Trophoblast cell (in vitro differentiated cells and primary cell): ENCODE results near the gene BPIFB2.
"Not testable (repeated sequence)": the region's sequence is repeated elsewhere in the genome, so short reads cannot be mapped to it uniquely, and the experiment has no call there.

Source experiments
- DNase-seq, 2 donors: peaks; one replicate each; pipeline ENCODE4 v3.0.0-alpha.2; 2016
- H2AFZ ChIP-seq: 2 replicates; pipeline ENCODE4 v1.6.1; 2013; ENCODE audit warnings: low read length, moderate library complexity, mild to moderate bottlenecking; ENCODE audit not compliant: insufficient read depth, poor library complexity
- H2AK5ac ChIP-seq: 2 replicates; pipeline ENCODE4 v1.6.1; 2013; ENCODE audit warnings: mild to moderate bottlenecking, low read length
- H2BK120ac ChIP-seq: 2 replicates; pipeline ENCODE4 v1.6.1; 2013; ENCODE audit warnings: low read length, mild to moderate bottlenecking, moderate library complexity; ENCODE audit not compliant: insufficient read depth, poor library complexity
- H2BK12ac ChIP-seq: 2 replicates; pipeline ENCODE4 v1.6.1; 2013; ENCODE audit warnings: mild to moderate bottlenecking, low read length, moderate library complexity
- H2BK5ac ChIP-seq: 2 replicates; pipeline ENCODE4 v1.6.1; 2013; ENCODE audit warnings: low read length, low read depth, moderate library complexity, mild to moderate bottlenecking; ENCODE audit not compliant: poor library complexity
- H3K14ac ChIP-seq: 2 replicates; pipeline ENCODE4 v1.6.1; 2013; ENCODE audit warnings: mild to moderate bottlenecking, low read length
- H3K18ac ChIP-seq: 2 replicates; pipeline ENCODE4 v1.6.1; 2013; ENCODE audit warnings: mild to moderate bottlenecking, low read length
- H3K23ac ChIP-seq: 2 replicates; pipeline ENCODE4 v1.6.1; 2013; ENCODE audit warnings: low read length
- H3K27ac ChIP-seq: 2 replicates; pipeline ENCODE4 v1.5.1; 2013; ENCODE audit warnings: low read depth, mild to moderate bottlenecking, inconsistent platforms, low read length, moderate library complexity
- H3K27me3 ChIP-seq: 2 replicates; pipeline ENCODE4 v1.6.1; 2013; ENCODE audit warnings: inconsistent platforms, mild to moderate bottlenecking, low read length, moderate library complexity; ENCODE audit not compliant: insufficient read depth
- H3K36me3 ChIP-seq, 2 experiments: 1 replicate in 1 of 2; 2 replicates in 1 of 2; pipeline ENCODE4 v1.6.1; 2013; ENCODE audit warnings: low read length in 2 of 2, mild to moderate bottlenecking in 2 of 2, moderate library complexity in 1 of 2; ENCODE audit not compliant: insufficient read depth in 2 of 2, control insufficient read depth in 1 of 2
- H3K4ac ChIP-seq: 2 replicates; pipeline ENCODE4 v1.6.1; 2013; ENCODE audit warnings: low read depth, mild to moderate bottlenecking, low read length, moderate library complexity
- H3K4me1 ChIP-seq, 2 experiments: 1 replicate in 1 of 2; 2 replicates in 1 of 2; pipeline ENCODE4 v1.6.1; 2013; ENCODE audit warnings: low read length in 2 of 2, mild to moderate bottlenecking in 2 of 2, moderate library complexity in 1 of 2; ENCODE audit not compliant: insufficient read depth in 2 of 2, control insufficient read depth in 1 of 2
- H3K4me2 ChIP-seq: 2 replicates; pipeline ENCODE4 v1.6.1; 2013; ENCODE audit warnings: inconsistent platforms, mild to moderate bottlenecking, low read length, moderate library complexity
- H3K4me3 ChIP-seq: 2 replicates; pipeline ENCODE4 v1.5.1; 2013; ENCODE audit warnings: mild to moderate bottlenecking, low read depth, low read length, inconsistent platforms
- H3K79me1 ChIP-seq: one replicate; pipeline ENCODE4 v1.6.1; 2013; ENCODE audit warnings: low read length
- H3K79me2 ChIP-seq: 2 replicates; pipeline ENCODE4 v1.6.1; 2013; ENCODE audit warnings: low read length, mild to moderate bottlenecking; ENCODE audit not compliant: control insufficient read depth, insufficient read depth, poor library complexity
- H3K9ac ChIP-seq: 2 replicates; pipeline ENCODE4 v1.6.1; 2013; ENCODE audit warnings: mild to moderate bottlenecking, low read length
- H3K9me3 ChIP-seq: 2 replicates; pipeline ENCODE4 v1.6.1; 2013; ENCODE audit warnings: low read depth, mild to moderate bottlenecking, control low read depth, inconsistent platforms, low read length; ENCODE audit not compliant: insufficient read depth
- H4K12ac ChIP-seq: 2 replicates; pipeline ENCODE4 v1.6.1; 2013; ENCODE audit warnings: low read depth, mild to moderate bottlenecking, low read length, moderate library complexity
- H4K8ac ChIP-seq: 2 replicates; pipeline ENCODE4 v1.6.1; 2013; ENCODE audit warnings: low read depth, mild to moderate bottlenecking, low read length, moderate library complexity
- H4K91ac ChIP-seq: one replicate; pipeline ENCODE4 v1.6.1; 2013; ENCODE audit warnings: low read depth, mild to moderate bottlenecking, low read length, moderate library complexity
- WGBS: extraction: QIAGEN DNeasy Blood & Tissue Kit; methylation state at CpG from one replicate; pipeline ENCODE4 v1.1.7; 2013; ENCODE audit warnings: missing lambda C conversion rate; ENCODE audit not compliant: insufficient read length, insufficient coverage; ENCODE audit errors: extremely low coverage; 5-methylcytosine and 5-hydroxymethylcytosine counted together

The BPIFB2 gene

DNA sequence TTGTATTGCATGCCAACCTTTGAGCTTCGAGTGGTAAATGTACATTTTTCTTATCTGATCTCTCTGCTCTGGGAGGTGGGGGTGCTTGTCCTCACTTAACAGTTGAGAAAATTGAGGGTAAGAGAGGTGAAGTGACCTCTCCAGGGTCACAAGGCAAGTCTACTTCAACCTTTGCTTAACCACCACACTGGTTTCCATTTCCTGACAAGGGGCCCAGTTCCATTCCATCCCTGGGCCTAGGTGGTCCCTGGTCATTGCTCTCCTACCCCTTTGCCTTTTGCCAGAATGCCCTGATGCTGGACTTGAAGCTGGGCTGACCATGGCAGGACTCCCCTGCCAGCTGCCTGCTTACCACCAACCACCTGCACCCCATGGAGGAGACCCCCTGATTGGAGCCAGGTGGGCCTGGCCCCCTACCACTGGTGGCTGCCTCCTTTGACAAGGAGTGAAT lies 36.3 kb downstream of the BPIFB2 start:
- no peaks in the 10 kb centered on the region for H3K36me3 ChIP-seq
- H4K8ac ChIP-seq, result no peak overlapping the region
- no peak overlapping the region for H2AK5ac ChIP-seq
- no peak overlapping the region for H3K4me3 ChIP-seq
- no peak overlapping the region for H3K27ac ChIP-seq
- no peak for DNase-seq
- H3K4me2 ChIP-seq, result no peak overlapping the region
- no peak overlapping the region for H4K91ac ChIP-seq
- peaks cover 17% of the 10 kb centered on the region for H3K9me3 ChIP-seq
- no peaks in the 10 kb centered on the region for H3K27me3 ChIP-seq
- H2BK12ac ChIP-seq, result no peak overlapping the region
- no CpG with 5 or more reads among the region's 1 CpG for WGBS
- H3K79me1 ChIP-seq, result no peaks in the 10 kb centered on the region
- H3K9ac ChIP-seq, result no peak overlapping the region
- no peak overlapping the region for H4K12ac ChIP-seq
- no peaks in the 10 kb centered on the region for H3K79me2 ChIP-seq
- H3K18ac ChIP-seq, result no peak overlapping the region
- no peak overlapping the region for H3K23ac ChIP-seq
- H2AFZ ChIP-seq, result no peak overlapping the region
- no peak overlapping the region for H3K14ac ChIP-seq
- no peaks in the 10 kb centered on the region for H3K4me1 ChIP-seq
- H2BK5ac ChIP-seq, result no peak overlapping the region
- no peak overlapping the region for H3K4ac ChIP-seq
- H2BK120ac ChIP-seq, result no peak overlapping the region

DNA sequence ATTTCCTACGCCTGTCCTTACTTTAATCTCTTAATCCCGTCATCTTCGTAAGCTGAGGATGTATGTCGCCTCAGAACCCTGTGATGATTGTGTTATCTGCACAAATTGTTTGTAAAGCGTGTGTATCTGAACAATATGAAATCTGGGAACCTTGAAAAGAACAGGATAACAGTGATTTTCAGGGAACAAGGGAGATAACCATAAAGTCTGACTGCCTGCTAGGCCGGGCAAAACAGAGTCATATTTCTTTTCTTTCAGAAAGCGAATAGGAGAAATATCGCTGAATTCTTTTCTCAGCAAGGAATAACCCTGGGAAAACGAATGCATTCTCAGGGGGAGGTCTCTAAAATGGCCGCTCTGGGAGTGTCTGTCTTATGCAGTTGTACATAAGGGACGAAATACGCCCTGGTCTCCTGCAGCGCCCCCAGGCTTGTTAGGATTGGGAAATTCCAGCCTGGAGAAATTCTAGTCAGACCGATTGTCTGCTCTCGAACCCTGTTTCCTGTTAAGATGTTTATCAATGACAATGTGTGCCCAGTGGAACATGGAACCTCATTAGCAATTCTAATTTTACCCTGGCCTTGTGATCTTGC lies 37.7 kb downstream of the BPIFB2 start:
- H2BK12ac ChIP-seq, H3K79me1 ChIP-seq, H3K14ac ChIP-seq, H3K4ac ChIP-seq, H2AK5ac ChIP-seq, H2AFZ ChIP-seq, H4K12ac ChIP-seq, H3K18ac ChIP-seq, H3K36me3 ChIP-seq, H3K27me3 ChIP-seq, H2BK120ac ChIP-seq, H3K9ac ChIP-seq, H3K4me3 ChIP-seq, H3K27ac ChIP-seq, H3K23ac ChIP-seq, H2BK5ac ChIP-seq, H3K4me2 ChIP-seq, DNase-seq, H4K91ac ChIP-seq, H3K4me1 ChIP-seq, H4K8ac ChIP-seq, H3K79me2 ChIP-seq: not testable (repeated sequence)
- peaks cover 17% of the 10 kb centered on the region for H3K9me3 ChIP-seq
- no CpG with 5 or more reads among the region's 15 CpGs for WGBS

- H2BK12ac ChIP-seq, result no peak overlapping the region
- no peak overlapping the region for H2BK5ac ChIP-seq
- H2AK5ac ChIP-seq, result no peak overlapping the region
- H3K4me1 ChIP-seq, result no peaks in the 10 kb centered on the region
- H3K27ac ChIP-seq, result no peak overlapping the region
- H3K4me2 ChIP-seq, result no peak overlapping the region
- H2BK120ac ChIP-seq, result no peak overlapping the region
- H3K4me3 ChIP-seq, result no peak overlapping the region
- no peak overlapping the region for H4K91ac ChIP-seq
- H4K12ac ChIP-seq, result no peak overlapping the region
- H3K14ac ChIP-seq, result no peak overlapping the region
- H3K79me2 ChIP-seq, result no peaks in the 10 kb centered on the region
- DNase-seq, result no peak
- peaks cover 18% of the 10 kb centered on the region for H3K9me3 ChIP-seq
- no peak overlapping the region for H2AFZ ChIP-seq
- H3K27me3 ChIP-seq, result no peaks in the 10 kb centered on the region
- H3K36me3 ChIP-seq, result no peaks in the 10 kb centered on the region
- H4K8ac ChIP-seq, result no peak overlapping the region
- no peaks in the 10 kb centered on the region for H3K79me1 ChIP-seq
- H3K9ac ChIP-seq, result no peak overlapping the region
- no peak overlapping the region for H3K4ac ChIP-seq
- WGBS, result no CpG with 5 or more reads among the region's 3 CpGs
- no peak overlapping the region for H3K18ac ChIP-seq
- no peak overlapping the region for H3K23ac ChIP-seq
Measured at GRCh38 chr20:33046412-33046811, 38.9 kb downstream of the BPIFB2 start.

GRCh38 chr20:33051333-33051732 lies 43.8 kb downstream of the BPIFB2 start:
- Histone ChIP-seq H3K79me2 (no peaks in the 10 kb centered on the region), H3K4me3 (no peak overlapping the region), H2BK5ac (no peak overlapping the region), H2BK12ac (no peak overlapping the region), H3K4me1 (no peaks in the 10 kb centered on the region), H3K9me3 (peaks cover 10% of the 10 kb centered on the region), H2AK5ac (no peak overlapping the region), H3K27me3 (no peaks in the 10 kb centered on the region), H3K79me1 (no peaks in the 10 kb centered on the region), H3K4ac (no peak overlapping the region), H4K12ac (no peak overlapping the region), H3K18ac (no peak overlapping the region), H4K91ac (no peak overlapping the region), H3K9ac (no peak overlapping the region), H3K23ac (no peak overlapping the region), H3K4me2 (no peak overlapping the region), H2BK120ac (no peak overlapping the region), H2AFZ (no peak overlapping the region), H3K27ac (no peak overlapping the region), H4K8ac (no peak overlapping the region), H3K14ac (no peak overlapping the region), H3K36me3 (no peaks in the 10 kb centered on the region)
- no CpG with 5 or more reads among the region's 4 CpGs for WGBS
- no peak for DNase-seq
